Left ventricle myocardium superior (tissue), 1 donor: ENCODE data around the gene SH3BP1. TPM values are rescaled to one million over a fixed set of nuclear protein-coding genes. Genes with fewer than 3 reads are reported as not detected.

ENCODE experiments used
- ATAC-seq: fragments of 200-7000 bp; cut with Tn5 transposase; one replicate; pipeline ENCODE4 v1.9.1; 2020; ENCODE audit warnings: mild to moderate bottlenecking, moderate library complexity
- DNase-seq: peaks from one replicate; pipeline ENCODE4 v3.0.0-alpha.2; 2020
- intact Hi-C: fragments of 100-400 bp; cut with micrococcal nuclease; formaldehyde crosslinking; loops from one replicate; pipeline ENCODE4 v1.11.0; 2022
- total RNA-seq: library from RNA; stranded (reverse); fragmentation: NEBNext Ultra II Directional; extraction: Animal tissue kit (Norgen Biotek cat#: 25700); gene quantifications from one replicate; pipeline ENCODE4 v1.2.1, GENCODE V29; 2021
- donor health status: DM: no; HTN: yes; CAD: no; lungs with severe emphysema.

SH3BP1 gene
- total RNA-seq, 1 donor from 2014 or later, result 2.7 TPM

DNA sequence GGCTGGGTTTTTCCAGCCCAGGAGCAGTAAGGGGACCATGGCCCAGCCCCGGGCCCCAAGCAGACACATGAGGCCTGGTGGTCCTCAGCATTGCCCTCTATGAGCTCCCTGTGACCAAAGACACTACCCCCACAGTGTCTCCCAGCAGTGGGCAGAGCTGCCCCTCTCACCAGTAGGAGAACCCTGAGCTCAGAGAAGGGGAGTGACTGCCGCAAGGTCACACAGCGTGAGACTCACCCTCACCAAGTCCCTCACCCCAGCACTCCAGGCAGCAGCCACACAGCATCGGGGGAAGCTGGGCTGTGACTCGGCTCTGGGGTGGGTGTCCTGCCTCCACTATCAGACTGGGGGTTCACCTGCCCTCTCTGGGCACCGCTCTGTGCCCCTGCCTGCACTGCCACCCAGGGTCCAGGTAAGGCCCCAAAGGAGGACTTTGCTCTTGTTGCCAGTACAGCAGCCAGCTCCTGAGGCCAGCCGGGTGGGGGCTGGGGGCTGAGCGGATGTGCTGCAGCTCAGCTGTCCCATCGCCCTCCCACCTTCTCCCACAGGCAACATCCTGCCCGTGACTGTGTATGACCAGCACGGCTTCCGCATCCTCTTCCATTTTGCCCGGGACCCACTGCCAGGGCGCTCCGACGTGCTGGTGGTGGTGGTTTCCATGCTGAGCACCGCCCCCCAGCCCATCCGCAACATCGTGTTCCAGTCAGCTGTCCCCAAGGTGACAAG is 7.9 kb upstream of the SH3BP1 start:
- intact Hi-C loops, result no loop called here
- ATAC-seq (no peak), DNase-seq (no peak)

DNA sequence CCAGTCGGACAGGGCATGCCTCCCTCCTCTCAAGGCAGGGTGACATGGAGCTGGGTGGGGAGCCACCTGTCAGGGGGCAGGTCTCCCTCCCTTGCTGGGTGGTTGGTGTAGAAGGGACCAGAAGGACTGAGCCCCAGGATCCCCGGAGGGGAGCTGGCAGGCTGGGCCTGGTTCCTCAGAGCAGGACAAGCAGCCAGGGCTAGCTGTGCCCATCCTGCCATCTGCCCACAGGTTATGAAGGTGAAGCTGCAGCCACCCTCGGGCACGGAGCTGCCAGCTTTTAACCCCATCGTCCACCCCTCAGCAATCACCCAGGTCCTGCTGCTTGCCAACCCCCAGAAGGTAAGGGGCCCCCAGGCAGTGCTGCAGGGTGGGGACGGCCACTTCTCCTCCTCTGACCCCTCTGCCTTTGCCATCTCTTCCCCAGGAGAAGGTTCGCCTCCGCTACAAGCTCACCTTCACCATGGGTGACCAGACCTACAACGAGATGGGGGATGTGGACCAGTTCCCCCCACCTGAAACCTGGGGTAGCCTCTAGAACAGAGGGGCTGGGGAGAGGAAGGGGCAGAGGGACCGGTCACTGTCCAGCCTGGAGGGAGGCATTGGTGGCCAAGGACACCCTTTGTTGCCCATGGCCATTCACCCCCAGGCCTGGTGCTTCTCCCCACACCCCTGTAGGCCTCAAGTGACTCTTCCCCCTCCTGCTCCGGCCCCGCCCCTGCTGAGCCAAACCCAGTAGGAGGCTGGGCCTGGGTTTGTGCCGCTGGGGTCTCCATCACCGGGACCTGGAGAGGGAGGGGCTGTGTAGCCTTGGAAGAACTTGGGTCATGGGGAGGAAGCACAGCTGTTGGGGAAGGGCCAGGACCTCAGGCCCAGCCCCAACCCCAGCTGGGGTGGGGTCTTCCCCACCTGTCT is 7.0 kb upstream of the SH3BP1 start:
- ATAC-seq (no peak), DNase-seq (no peak)

GRCh38 chr22:37633089-37633624 is 6.3 kb upstream of the SH3BP1 start:
- ATAC-seq, result no peak
- intact Hi-C loops, result no loop called here
- no peak for DNase-seq

More for the DNA sequence above, 7.0 kb upstream of the SH3BP1 start:
- intact Hi-C loops, result no loop called here

DNA sequence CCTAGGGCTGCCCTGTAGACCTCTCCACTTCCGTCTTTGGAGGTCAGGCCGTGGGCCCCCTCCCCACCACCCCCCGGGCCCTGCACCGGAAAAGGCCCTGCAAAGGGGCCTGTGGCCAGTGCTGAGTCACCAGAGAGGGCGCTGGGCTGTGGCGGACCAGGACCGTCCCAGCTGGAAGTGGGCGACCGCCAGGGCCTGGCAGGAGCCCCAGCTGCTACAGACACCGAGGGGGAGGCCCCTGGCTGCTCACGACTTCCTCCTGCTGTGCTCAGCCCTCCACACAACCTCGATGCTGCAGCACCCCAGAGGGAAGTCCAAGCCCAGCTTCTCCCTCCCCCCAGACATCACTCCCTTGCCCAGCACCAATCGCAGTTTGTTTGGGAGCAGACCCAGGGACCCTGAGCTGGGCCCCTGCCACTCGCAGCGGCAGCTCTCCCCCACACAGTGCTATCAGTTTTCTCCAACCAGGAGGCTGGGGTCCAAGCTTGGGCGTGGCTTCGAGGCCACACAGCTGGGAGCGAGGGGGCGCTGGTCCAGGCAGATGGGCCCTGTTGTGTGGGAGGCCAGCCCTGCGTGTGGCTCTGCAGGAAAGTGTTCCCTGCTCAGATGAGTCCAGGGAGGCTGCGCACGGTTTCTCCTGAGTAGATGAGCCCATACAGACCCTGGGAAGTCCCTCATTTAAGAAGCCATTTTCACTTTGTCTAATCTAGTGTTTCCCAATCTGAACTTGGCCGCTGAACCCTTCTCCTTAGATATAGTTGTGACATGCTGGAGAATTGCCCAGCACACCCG is 5.6 kb upstream of the SH3BP1 start:
- DNase-seq (peak; percentile 94), ATAC-seq (peak; percentile 87)
- intact Hi-C loops, result no loop called here

GRCh38 chr22:37634417-37634924 is 5.0 kb upstream of the SH3BP1 start:
- intact Hi-C loops, result no loop called here
- DNase-seq, result no peak
- ATAC-seq, result no peak

DNA sequence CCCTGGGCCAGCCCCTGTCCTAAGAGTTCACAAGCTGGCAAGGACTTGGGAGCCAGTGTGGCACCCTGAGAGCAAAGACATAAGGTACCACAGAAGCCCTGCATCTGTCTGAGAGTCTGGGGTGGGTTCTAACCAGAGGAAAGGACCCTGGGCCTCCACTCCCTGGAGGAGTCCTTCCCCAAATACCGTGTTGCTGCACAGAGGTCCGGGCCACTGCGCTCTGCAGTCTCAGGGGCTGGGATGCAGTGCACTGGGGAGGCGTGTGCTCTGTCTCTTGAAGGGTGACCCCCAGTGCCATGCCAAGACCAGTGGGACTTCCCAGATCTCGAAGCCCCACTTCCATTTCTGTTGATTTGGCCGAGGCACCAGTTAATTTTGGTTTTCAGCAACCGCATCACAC is 4.3 kb upstream of the SH3BP1 start:
- DNase-seq, result no peak
- intact Hi-C loops, result no loop called here
- no peak for ATAC-seq

- no peak for ATAC-seq
Observed at GRCh38 chr22:37636186-37636948, 3.1 kb upstream of the SH3BP1 start.

GRCh38 chr22:37636949-37637273 is 2.6 kb upstream of the SH3BP1 start:
- no peak for ATAC-seq
- intact Hi-C loops, result no loop called here
- no peak for DNase-seq

More at GRCh38 chr22:37636186-37636948, 3.1 kb upstream of the SH3BP1 start:
- intact Hi-C loops, result no loop called here
- no peak for DNase-seq

DNA sequence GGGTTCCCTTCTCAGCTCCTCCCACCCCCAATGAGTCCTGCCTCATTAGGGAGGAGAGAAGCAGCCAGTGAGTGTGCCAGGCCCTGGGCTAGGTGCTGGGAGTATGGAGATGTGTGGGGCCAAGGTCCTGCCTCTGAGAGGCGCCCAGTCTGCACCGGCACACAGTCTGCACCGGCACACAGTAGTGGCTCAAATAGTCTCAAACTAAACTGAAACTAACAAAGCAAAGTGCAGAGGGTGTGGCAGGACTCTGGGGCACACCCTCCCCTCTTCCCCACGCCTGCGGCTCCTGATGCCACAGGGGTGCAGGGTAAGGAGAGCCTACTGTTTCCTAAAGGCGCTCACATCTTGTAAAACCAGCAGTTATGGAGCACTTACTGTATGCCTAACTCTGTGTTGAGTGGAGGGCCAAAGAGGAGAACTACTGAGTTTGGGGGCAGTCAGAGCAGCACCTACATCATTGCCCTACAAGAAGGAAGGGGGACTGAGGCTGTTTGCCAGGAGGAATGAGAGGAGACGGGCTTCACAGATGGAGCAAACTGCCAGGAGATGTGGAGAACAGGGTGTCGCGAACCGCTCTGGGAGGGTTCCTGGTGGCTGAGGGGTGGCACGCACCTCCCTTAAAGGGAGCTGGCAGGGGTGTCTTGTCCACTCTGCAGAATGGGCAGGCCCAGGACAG is 939 bp upstream of the SH3BP1 start:
- ATAC-seq, result no peak
- no peak for DNase-seq
- intact Hi-C loops, result no loop called here

DNA sequence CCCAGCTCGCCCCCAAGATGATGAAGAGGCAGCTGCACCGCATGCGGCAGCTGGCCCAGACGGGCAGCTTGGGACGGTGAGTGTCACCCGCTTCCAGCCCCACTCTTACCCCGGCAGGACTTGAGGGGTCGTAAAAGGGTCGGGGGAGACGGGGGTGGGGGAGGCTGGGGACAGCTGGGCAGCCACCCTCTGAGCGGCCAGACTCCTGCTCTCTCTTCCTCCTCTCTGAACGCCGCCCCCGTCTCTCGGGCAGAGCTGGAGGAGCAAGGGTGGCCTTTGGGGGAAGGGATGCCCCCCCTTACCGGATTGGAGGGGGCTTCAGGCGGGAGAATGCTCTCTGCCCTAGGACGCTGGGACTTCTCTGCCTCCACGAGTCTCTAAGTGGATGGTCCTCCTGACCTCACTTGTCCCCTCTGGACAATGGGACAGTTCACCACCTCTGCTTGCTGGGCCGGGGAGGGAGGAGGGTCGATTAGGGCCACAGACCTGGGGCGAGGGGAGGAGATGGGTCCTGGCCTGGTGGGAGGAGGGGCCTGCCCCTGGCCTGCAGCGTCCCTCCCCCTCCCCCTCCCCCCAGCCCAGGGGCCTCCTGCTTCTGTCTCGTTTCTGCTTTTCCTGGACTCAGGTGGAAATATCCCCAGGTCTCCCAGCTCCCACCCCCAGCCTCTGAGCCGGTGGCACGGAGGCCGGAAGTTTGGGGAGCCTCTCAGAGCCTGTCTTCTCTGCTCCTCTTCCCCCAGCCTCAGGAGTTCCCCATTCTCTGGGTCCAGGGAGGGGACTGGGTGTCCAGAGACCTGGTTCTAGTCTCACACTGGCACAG is 512 bp downstream of the SH3BP1 start:
- DNase-seq, result no peak
- intact Hi-C loops, result loop anchor here (10.0 kb wide), 1 partner anchor 55 kb away; the partner anchor contains the start of gene TRIOBP
- no peak for ATAC-seq

DNA sequence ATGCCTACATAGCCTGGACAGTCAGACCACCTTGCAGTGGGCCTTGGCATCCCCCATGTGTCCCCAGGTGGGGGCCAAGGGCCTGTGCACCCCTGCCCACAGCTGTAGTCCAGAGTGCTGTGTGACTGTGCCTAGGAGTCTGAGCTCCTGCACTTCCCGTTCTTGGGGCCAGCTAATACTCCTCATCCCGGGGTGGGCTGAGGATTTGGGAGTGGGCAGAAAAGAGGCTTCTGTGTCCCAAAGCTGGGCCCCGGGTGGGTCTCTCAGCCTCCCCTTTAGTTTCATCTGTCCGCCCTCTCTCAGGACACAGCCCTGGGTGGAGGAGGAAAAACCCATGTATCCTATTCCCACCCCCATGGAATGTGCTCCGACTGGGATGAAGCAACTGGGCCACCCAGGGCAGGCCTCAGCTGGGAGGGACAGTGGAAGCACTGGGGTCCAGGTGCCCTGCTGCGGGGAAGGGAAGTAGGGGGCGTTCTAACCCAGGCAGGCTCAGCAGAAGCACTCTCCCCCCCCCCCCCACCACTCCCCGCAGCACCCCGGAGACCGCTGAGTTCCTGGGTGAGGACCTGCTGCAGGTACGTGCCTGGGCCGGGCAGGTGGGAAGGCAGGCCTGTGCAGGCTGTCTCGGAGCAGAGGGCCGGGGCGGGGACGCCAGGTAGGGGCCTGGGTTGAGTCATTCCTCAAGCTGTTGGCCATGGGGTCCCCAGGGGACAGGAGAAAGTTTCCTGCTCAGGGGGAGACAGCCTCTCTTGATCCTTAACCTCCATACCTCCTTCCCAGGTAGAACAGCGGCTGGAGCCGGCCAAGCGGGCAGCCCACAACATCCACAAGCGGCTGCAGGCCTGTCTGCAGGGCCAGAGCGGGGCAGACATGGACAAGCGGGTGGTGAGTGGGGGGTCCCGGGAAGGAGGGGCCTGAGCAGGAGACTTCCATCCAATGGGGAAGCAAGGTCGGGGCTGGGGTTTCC is 1.4 kb downstream of the SH3BP1 start:
- DNase-seq, result no peak
- no peak for ATAC-seq
- intact Hi-C loops, result loop anchor here (10.0 kb wide), 1 partner anchor 54 kb away; the partner anchor contains the start of gene TRIOBP

DNA sequence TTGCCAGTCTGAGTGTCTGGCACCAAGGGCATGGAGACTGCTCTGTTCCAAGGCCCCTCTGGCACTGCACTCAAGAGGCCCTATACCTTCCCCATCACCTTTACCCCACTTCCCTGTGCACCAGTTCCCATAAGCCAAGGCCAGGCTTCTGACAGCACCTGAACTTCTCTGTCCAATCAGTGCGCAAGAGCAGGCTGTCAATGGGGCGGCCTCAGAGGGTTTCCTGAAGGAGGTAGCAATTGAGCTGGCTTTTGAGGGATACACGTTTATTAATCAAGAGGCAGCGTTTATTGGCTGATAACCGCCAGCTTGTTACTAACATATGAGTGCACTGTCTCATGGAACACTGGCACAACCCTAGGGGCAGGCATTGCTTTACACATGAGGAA is 2.1 kb downstream of the SH3BP1 start:
- no peak for ATAC-seq
- intact Hi-C loops, result loop anchor here (10.0 kb wide), 1 partner anchor 53 kb away; the partner anchor contains the start of gene TRIOBP

GRCh38 chr22:37643225-37643847 is 3.9 kb downstream of the SH3BP1 start:
- DNase-seq, result peak; percentile 93
- peak; percentile 83 for ATAC-seq
- intact Hi-C loops, result loop anchor here (10.0 kb wide), 1 partner anchor 51 kb away; the partner anchor contains the start of gene TRIOBP

More for the DNA sequence above, 2.1 kb downstream of the SH3BP1 start:
- no peak for DNase-seq

GRCh38 chr22:37647317-37647716 is 7.8 kb downstream of the SH3BP1 start:
- no peak for ATAC-seq
- intact Hi-C loops, result loop anchor here (10.0 kb wide), 1 partner anchor 47 kb away; the partner anchor contains the start of gene TRIOBP

GRCh38 chr22:37647928-37648327 is 8.5 kb downstream of the SH3BP1 start:
- intact Hi-C loops, result loop anchor here (10.0 kb wide), 1 partner anchor 47 kb away; the partner anchor contains the start of gene TRIOBP
- no peak for ATAC-seq
- no peak for DNase-seq

More at GRCh38 chr22:37647317-37647716, 7.8 kb downstream of the SH3BP1 start:
- DNase-seq, result no peak
